ENCODE measurements around the gene TIMM13. TPM values are rescaled to one million over a fixed set of nuclear protein-coding genes. Genes with fewer than 3 reads are reported as not detected.

Gene TIMM13
- total RNA-seq, 1 donor from 2014 or later = 22.3 TPM

DNA sequence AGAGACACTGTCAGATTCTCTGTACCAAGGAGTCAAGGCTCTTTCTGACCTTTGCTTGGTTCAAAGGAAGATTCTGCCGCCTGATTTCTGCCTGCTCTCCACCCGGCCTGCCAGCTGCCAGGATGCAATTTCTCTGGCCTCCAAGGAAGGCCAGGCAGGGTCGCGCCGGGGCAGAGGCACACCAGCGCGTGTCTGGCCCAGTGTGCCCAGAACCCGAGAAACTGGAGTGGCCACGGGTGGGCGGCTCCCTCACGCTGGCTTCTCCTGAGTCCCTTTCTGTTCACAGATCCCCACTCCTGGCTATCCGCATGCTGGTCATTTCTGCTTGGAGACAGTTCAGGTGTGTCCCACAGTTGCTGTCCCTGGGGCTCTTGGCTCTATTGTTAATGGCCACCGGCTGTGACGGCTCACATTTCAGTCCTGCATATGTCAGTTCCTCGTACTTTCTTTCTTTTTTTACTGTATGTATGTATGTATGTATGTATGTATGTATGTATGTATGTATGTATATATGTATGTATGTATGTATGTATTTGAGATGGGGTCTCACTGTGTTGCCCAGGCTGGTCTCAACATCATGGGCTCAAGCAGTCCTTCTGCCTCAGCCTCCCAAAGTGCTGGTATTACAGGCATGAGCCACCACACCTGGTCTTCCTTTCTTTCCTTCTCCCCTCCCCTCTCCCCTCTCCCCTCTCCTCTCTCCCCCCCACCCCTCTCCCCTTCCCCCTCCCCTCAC lies 50.4 kb downstream of the TIMM13 start:
- Mint-ChIP-seq H3K27me3 (ENCODE audit: insufficient read depth, low read depth) (peaks cover 14% of the 10 kb centered on the region), H3K4me3 (no peak overlapping the region), H3K4me1 (peaks cover 27% of the 10 kb centered on the region), H3K36me3 (peaks cover 2% of the 10 kb centered on the region), H3K9me3 (peaks cover 23% of the 10 kb centered on the region), H3K27ac (no peak overlapping the region)
- peaks cover 5% of the 10 kb centered on the region for H3F3A ChIP-seq (ENCODE audit: low read depth)
- no peaks in the 10 kb centered on the region for H3K9me3 ChIP-seq (ENCODE audit: low read depth)
- no peak overlapping the region for H3K4me3 ChIP-seq
- H3K36me3 ChIP-seq = no peaks in the 10 kb centered on the region
- no peak overlapping the region for H3K4me2 ChIP-seq
- no peaks in the 10 kb centered on the region for H4K20me1 ChIP-seq (ENCODE audit: low read depth)
- TF ChIP-seq, protein P1, sequence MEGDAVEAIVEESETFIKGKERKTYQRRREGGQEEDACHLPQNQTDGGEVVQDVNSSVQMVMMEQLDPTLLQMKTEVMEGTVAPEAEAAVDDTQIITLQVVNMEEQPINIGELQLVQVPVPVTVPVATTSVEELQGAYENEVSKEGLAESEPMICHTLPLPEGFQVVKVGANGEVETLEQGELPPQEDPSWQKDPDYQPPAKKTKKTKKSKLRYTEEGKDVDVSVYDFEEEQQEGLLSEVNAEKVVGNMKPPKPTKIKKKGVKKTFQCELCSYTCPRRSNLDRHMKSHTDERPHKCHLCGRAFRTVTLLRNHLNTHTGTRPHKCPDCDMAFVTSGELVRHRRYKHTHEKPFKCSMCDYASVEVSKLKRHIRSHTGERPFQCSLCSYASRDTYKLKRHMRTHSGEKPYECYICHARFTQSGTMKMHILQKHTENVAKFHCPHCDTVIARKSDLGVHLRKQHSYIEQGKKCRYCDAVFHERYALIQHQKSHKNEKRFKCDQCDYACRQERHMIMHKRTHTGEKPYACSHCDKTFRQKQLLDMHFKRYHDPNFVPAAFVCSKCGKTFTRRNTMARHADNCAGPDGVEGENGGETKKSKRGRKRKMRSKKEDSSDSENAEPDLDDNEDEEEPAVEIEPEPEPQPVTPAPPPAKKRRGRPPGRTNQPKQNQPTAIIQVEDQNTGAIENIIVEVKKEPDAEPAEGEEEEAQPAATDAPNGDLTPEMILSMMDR (IDR thresholded peaks at IDR 0.05) = no peak
- TF ChIP-seq EZH2 (IDR thresholded peaks at IDR 0.05) (no peak), EZH2phosphoT487 (IDR thresholded peaks at IDR 0.05) (no peak)
- no peaks in the 10 kb centered on the region for H3K27me3 ChIP-seq
- no peak overlapping the region for H3K9ac ChIP-seq
- no peaks in the 10 kb centered on the region for H3K79me2 ChIP-seq (ENCODE audit: low read depth)
- no peak for DNase-seq (ENCODE audit: low spot score)
- H3K4me1 ChIP-seq = no peaks in the 10 kb centered on the region
- no peak overlapping the region for H2AFZ ChIP-seq (replicated peaks)
- H3K27ac ChIP-seq = no peak overlapping the region

Small RNA genes lying within 50 kb of the gene (microRNA-seq; reads per million reads assigned to microRNA genes)
- not detected for gene MIR7108

Other genes starting within 250 kb of the TIMM13 start
- 77.6 and 145 TPM in 2 replicates for gene PLEKHJ1, start 191.3 kb downstream of the TIMM13 start, total RNA-seq (ENCODE audit: low replicate concordance)
- 14.4 and 50.7 TPM in 2 replicates for gene SF3A2, start 190.8 kb downstream of the TIMM13 start, total RNA-seq (ENCODE audit: low replicate concordance)
- 3.5 and 22.4 TPM in 2 replicates for gene AMH, start 178.3 kb downstream of the TIMM13 start, total RNA-seq (ENCODE audit: low replicate concordance)
- gene JSRP1, start 171.2 kb downstream of the TIMM13 start, total RNA-seq (ENCODE audit: low replicate concordance) = 0.12 TPM in 1 of 2 replicates, not detected in the other
- not detected in 2 replicates for gene PEAK3, start 145.4 kb downstream of the TIMM13 start, total RNA-seq (ENCODE audit: low replicate concordance)
- gene LINGO3, start 119.4 kb downstream of the TIMM13 start, total RNA-seq (ENCODE audit: low replicate concordance) = 1.5 TPM in 1 of 2 replicates, not detected in the other
- gene LSM7, start 99.0 kb downstream of the TIMM13 start, total RNA-seq (ENCODE audit: low replicate concordance) = 183 and 317 TPM in 2 replicates
- gene SPPL2B, start 98.9 kb downstream of the TIMM13 start, total RNA-seq (ENCODE audit: low replicate concordance) = 20.7 and 90.9 TPM in 2 replicates
- 0.40 TPM in 1 of 2 replicates, not detected in the other for gene TMPRSS9, start 67.3 kb downstream of the TIMM13 start, total RNA-seq (ENCODE audit: low replicate concordance)
- 78.0 and 246 TPM in 2 replicates for gene LMNB2, start 29.4 kb upstream of the TIMM13 start, total RNA-seq (ENCODE audit: low replicate concordance)
- gene GADD45B, start 48.5 kb upstream of the TIMM13 start, total RNA-seq (ENCODE audit: low replicate concordance) = 3.9 and 6.2 TPM in 2 replicates